HFF-Myc (cell line): ENCODE data around the gene TFAP2A.

Experiments used
- DNase-seq: peaks from one replicate; pipeline ENCODE4 v3.0.0-alpha.2; 2011; ENCODE audit warnings: low read depth; ENCODE audit errors: extremely low read depth
- H3K4me3 ChIP-seq: replicated peaks from 2 replicates; pipeline ENCODE4 v1.5.1; 2011; ENCODE audit warnings: low read depth, mild to moderate bottlenecking, control low read depth, low read length
- CTCF ChIP-seq: IDR thresholded peaks from 2 replicates; pipeline ENCODE4 v1.5.1; 2012; ENCODE audit warnings: mild to moderate bottlenecking, low read depth, low read length, control low read depth; ENCODE audit errors: missing control alignments

The TFAP2A gene

GRCh38 chr6:10393544-10394225 is 21.2 kb downstream of the TFAP2A start:
- no peak for DNase-seq
- no peak for TF ChIP-seq CTCF
- H3K4me3 ChIP-seq, result no peak overlapping the region

- no peak for TF ChIP-seq CTCF
- H3K4me3 ChIP-seq, result no peak overlapping the region
- DNase-seq, result no peak
Measured at GRCh38 chr6:10391799-10392198, 23.1 kb downstream of the TFAP2A start.

GRCh38 chr6:10391299-10391630 is 23.6 kb downstream of the TFAP2A start:
- no peak for DNase-seq
- no peak for TF ChIP-seq CTCF
- H3K4me3 ChIP-seq, result no peak overlapping the region

- H3K4me3 ChIP-seq, result no peak overlapping the region
- DNase-seq, result no peak
- no peak for TF ChIP-seq CTCF
Measured at GRCh38 chr6:10390495-10391298, 24.2 kb downstream of the TFAP2A start.

DNA sequence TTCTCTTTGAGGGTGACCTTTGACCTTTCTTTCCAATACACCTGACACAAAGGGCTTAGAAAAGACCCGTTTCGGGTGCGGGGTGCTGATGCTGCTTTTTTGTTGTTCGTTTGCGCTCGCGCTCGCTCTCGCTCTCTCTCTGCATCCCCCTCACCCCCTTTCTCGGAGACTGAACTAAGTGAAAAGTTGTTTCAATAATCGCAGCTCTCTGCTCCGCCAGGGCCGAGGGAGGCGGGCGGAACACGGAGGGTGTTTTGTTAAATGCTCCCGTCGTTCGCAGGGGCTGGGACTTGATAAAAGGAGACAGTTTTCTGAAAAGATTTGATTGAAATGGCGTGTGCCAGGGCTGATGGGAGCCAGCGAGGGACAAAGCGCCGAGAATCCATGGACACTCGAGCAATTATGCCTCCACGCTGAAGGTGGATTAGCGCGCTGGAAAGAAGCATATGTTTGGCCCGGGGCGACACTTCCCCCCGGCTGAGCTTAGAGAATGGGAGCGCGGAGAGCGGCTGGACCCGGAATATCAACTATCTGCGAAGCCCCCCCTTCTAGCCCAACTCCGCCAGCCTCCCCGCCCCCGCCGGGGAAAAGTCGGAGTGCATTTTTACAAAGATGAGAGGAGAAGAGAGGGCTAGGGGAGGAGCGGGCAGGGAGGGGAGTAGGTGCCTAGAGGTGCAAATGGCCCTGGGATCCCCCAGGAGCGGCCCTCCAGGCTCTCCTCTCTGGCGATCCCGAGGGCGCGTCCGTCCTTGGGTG is 25.0 kb downstream of the TFAP2A start:
- TF ChIP-seq CTCF, result no peak
- no peak overlapping the region for H3K4me3 ChIP-seq
- no peak for DNase-seq

DNA sequence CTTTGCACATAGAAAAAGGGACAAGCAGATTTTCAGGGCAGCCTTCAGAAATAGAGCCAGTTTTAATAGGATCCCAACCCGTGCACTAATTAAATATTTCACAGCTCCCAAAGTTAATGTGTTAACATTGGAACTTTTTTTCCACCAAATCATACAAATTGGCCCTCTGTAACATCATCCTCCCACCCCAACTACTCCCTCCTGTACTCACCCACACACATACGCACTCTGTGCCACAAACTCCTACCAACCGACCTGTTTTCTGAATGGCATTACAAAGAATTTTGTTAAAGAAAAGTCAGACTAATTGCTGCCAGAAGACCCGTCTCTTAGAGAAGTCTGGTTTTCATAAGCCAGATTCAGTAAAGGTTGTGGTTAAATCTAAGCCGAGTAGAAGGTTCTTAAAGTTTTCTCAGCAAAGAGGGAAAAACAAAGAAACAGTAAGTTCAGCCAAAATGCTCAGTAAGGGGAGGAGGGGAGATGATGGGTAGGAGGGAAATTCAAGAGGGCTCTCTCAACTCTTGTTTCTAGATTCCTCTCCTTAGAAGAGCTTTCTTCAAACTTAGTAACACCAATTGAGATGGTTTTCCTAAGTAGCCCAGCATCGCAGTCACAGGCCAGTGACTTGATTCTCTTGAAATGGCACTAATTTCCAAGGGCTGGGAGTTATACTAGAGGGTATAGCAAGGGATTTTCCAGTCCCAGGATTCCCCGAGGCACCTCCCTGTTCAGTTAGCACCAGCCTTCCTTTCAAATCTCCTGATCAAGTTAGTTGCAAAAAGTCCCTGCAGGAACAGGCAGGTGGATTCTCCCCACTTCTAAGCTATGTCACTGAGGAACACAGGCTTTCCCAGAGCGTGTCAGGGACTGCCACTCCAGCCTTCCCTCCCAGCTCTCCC is 27.9 kb downstream of the TFAP2A start:
- no peak overlapping the region for H3K4me3 ChIP-seq
- TF ChIP-seq CTCF, result no peak
- DNase-seq, result no peak
